HG02763 (cell line): ENCODE data around the gene CACNG4.

Experiments used
- ATAC-seq: cut with Tn5 transposase; IDR thresholded peaks from one replicate; pipeline ENCODE4 v1.9.1; 2021; ENCODE audit warnings: mild to moderate bottlenecking, moderate library complexity; ENCODE audit not compliant: unreplicated experiment

The CACNG4 gene

DNA sequence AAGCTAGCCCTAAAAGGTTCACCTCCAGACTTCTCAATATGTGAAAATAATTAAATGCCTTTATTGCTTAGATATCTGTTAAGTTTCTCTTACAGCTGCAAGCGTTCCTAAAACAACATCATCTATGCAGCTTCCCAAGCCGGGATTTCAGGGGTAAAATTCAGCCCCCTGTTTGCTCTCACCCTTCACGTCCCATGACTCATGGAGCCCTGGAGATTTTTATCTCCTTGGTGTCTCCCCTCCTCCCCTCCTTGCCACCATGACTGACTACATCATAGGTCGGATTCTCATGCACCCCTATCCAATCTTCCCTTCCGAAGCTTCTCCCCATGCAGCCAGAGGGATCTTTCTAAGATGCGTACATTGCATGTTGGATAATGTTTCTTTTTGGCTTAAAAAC is 21.0 kb upstream of the CACNG4 start:
- no peak for ATAC-seq

DNA sequence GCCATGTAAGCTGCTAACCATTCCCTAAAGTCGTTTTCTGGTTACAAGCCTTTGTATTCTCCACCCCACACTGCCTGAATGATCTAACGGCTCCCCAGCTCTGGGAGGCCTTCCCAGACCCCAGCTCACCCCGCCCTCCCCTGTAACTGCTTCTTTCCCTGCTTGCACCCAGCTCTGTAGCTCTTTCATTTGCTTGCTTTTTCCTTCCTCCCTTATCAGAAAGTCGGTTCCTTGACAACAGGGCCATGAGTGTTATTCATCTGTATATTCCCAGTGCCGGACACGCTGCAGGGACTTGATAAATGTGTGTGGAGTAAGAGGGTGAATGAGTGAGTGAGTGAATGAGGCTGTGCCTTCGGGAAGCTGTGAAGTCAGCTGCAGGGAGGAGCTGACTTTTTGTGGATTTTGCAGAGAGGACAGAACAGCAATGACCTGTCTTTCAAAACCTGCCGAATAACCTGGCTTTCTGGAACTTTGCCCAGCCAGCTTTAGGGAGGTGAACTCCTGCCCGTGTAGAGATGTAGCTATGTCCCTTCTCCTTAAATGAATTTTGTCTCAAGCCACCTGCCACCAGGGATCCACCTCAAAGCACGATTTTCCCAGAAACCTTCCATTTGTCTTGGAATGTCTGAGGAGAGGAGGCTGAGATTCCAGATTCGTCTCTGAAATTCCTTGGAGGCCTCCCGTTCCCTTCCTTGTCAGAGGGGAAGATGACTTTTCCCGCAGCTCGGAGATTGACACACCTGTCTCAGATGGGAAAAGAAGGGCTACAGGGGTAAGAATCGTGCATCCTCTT is 20.0 kb upstream of the CACNG4 start:
- ATAC-seq: no peak

DNA sequence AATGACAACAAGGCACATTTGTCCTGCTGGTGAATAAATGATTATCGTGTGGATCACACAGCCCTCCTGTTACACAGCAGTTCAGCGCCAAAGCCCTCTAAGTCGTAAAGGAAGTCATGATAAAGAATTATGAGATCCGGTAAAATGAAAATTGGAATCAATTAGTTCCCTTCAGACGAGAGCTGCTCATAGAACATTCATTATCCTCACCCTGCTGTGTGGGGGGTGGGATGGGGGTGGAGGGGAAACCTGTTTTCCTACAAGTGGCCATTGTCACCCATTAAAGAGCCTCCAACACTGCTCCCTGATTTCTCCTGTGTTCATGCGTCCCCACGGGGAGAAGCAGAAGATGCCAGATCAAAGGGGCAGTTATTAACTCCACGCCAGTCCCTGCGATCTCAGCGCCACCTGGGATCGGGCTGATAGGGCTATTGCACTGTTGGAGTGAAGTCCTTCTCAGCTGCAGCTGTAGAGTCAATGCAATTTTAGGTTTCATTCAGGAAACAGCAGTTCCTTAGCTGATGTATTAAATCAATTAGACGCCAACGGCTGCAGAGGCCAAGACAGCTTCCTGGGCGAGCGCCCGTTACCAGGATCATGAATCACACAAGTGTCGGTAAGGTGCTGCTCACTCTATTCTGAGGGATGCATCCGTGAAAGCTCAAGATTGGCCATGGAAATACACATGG is 19.2 kb upstream of the CACNG4 start:
- no peak for ATAC-seq

DNA sequence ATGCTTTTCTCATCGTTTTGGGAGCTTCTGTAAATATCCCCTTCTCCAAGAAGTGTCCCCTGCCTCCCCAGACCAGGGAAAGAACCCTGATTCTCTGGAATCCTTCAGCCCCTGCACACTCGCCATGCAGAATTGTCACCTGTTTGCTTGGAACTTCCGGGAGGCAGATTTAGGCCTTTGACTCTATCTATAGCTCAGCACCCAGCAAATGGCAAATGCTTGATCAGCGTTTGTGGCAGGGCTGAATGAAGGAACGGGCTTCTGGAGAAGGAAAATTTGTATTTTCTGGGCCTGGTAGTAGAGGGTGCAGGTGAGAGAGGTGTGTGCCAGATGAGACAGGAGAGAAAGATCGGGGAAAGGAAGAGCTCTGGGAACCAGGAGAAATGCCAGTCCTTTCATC is 18.3 kb upstream of the CACNG4 start:
- ATAC-seq: no peak

DNA sequence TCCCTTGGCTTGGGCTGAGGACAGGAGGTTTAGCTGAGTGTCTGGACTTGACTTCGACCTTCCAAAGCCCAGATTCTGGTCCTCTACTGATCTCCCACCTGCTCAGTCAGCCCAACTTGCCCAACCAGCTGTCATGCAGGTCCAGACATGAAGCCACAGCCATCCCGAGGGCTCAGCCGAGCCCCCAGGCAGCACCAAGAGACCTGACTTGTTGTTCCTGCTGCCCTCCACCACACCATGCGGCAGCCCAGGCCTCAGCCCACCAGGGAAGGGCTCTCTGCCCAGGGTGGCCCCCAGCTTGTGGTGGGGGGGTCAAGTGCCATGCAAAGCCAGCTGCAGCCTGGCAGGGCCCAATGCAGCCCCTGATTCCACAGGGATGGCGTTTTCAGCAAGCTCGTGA is 17.2 kb upstream of the CACNG4 start:
- ATAC-seq: no peak

DNA sequence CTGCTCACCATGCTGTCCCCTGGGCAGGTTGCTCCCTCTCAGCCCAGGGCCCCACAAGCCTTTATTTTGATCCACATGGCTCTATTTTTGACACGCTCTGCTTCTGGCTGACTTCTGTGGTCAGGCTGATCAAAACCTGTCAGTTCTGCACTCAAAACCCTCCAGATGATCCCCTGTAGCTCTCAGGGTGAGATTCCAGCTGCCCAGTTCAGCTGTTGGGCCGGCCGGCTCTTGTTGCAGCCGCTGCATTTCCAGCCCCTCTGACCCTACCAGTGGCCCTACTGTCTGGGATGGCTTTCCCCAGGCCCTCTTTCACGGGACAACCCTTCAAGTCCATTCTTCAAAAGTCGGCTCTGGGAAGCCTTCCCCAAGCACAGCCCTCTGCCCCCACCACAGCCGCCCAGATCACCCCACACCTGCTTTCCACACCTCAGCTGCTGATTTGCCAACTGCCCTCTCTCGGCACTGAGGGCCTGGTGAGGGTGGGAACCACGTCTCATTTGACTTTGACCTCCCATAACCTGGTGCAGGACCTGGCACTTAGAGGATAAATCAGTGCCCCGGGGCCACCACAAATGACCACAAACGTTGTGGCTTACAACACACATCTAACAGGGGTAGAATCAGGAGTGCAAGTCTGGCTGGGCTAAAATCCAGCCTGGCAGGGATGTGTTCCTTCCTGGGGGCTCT is 16.3 kb upstream of the CACNG4 start:
- ATAC-seq: no peak

DNA sequence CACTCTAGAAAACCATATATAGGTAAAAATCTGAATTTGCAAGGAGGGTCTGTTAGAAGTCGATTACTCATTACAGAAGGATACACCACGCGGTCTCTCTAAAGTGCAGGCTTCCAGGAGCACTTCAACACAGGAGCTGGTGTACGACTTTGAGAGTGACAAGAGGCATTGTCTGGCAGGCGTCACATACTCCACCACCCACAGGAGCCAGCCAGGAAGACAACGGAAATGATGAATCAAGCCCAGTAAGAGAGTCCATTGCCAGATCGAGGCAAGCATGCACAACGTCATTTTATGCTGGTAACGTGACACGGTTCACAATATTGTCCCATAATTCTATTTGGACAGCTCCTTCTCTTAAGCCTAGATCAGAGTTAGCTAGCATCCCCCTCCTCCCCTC is 15.0 kb upstream of the CACNG4 start:
- no peak for ATAC-seq

DNA sequence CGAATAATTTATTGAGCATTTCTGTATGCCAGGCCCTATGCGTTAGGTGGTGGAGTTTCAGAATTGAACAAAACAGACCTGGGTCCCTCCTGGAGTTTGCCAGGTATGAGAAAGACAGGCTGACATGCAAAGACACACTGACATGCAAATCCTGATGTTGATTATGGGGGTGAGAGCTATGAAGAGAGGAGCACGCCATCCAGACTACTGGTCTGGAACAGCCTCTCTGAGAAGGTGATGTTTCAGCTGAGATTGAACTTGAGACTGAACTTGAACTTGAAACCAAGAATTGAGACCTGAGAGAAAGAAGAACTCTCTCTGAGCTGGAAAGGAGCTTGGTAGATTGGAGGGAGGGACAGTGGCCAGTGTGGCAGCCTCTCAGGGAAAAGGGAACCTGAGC is 14.2 kb upstream of the CACNG4 start:
- ATAC-seq: no peak

DNA sequence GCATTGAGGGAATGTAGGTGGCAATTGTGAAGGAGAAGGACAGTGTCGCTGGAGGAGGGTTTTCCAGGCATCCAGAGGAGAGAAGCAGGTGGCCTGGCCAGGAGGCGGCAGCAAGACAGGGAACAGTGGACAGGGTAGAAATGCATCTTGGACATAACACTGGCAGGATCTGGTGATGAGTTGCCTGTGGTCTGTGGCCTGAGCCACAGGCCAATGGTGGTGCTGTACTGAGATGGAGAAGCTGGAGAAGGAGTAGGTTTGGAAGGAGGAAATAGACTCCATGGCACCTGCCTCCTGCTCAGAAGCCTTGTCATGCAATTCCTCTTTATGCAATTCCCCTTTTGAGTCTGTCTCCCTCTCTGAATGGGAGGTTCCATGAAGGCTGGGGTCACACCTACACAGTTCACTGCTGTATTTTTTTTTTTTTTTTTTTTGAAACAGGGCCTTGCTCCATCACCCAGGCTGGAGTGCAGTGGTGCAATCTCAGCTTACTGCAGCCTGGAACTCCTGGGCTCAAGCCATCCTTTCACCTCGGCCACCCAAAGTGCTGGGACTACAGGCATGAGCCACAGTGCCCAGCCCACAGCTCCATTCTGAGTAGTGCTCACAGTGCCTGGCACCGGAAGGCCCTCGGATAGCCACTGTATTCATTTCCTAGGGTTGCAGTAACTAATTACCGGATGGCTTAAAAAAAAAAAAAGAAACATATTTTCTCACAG is 13.5 kb upstream of the CACNG4 start:
- no peak for ATAC-seq

DNA sequence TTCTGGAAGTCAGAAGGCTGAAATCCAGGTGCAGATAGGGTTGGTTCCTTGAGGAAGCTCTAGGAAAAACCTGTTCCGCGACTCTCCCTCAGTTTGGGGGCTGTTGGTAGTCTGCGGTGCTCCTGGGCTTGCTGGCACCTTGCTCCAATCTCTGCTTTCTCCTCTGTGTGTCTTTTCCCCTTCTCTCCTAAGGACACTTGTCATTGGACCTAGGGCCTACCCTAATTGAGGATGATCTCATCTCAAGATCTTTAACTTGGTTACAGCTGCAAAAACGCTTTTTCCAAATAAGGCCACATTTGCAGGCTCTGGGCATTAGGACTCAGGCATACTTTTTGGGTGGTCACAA is 12.9 kb upstream of the CACNG4 start:
- no peak for ATAC-seq

DNA sequence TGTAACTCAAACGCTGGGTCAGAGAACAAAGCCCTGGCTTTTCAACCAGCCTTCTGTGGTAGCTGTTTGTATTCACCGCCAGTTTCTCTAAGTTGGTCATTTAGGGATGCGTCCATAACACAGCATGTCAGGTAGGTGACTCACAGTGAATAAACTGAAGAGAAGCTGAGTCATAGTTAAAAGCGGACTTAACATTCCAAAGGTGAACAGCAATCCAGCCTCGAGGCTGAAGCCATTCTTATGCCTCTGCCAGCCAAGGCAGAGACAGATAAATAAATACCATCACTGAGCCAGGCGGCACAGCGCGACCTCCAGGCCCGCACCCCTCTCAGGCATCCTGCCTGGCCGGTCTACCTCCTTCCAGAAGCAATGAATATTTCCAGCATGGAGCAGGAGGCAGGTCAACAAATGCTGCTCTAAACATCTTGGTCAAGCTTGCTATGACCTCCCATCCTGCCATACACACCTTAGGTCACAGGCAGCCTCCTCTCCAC is 12.4 kb upstream of the CACNG4 start:
- no peak for ATAC-seq

DNA sequence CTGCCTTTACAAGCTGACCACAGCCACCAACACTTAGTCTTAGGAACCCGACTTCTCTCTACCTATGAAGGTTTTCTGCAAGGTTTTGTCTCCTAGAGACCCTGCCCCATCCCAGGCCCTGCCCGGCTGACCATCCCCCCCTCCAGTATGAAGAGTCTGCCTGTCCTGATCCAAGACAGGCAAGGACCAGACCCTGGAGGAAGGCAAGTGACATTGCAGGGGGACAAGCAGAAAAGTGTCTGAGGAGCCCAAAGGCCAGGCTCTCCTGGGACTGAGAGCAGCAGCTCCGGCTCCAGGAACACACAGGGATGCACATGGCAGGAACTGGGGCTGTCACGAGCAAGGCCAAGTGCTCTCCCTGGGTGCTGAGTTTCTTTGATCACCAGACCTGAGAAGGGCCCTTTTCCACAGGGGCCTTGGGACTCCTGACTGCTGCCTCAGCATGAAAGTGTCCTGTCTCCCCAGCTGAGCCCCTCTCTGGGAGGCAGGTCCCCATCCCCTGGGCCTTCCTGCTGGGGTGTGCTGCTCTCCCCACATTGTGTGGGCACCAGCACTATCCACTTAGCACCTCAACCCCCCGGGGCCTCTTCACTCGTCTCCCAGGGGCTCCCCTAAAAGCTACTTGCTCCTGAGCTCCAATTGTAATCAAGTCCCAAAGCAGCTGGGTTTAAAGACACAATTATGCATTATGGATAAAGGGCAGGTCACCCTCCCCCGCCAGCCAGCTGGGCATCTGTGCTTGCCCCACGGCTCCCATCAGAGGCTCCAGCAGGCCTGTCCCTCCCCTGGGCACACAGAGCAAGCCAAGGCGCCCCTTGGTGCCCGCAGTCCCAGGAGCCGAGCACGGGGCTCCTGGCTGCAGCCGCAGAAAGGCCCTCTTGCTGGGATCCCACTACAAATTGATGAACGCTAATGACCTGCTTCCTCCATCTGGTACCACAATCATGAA is 11.6 kb upstream of the CACNG4 start:
- ATAC-seq: no peak

DNA sequence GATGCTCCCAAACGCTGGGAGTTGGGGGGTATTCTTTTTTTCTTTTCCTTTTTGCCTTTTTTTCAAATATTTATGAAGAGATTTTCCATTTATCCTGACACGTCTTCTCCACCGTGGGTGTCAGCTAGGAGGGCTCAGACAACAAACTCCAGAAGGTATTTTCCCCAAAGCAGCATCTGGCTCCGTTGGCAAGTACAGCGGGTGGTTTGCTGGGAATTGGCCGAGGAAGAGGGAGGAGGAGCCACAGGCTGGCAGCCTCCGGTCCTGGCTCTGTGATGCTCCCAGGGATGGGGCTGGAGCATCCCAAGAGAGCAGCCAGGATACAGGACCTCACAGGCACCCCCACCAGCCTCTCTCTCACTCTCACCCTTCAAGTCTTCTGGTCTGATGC is 10.9 kb upstream of the CACNG4 start:
- no peak for ATAC-seq

DNA sequence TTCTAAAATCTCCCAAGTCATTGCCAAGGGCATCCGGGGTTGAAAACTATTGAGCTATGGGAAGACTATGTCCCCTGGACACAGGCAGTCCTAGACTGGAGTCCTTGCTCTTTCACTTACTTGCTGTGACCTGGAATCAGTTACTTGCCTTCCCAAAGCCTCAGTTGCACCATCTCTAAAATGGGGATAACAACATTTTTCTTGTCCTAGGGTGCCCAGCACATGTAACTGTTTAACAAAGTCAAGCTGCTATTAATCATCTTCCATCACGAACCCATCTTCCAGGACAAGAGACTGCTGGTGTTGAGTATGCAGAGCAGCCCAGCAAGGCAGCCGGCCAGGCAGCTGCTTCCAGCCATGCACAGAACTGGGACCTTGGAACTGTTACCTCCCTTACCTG is 9.9 kb upstream of the CACNG4 start:
- no peak for ATAC-seq

DNA sequence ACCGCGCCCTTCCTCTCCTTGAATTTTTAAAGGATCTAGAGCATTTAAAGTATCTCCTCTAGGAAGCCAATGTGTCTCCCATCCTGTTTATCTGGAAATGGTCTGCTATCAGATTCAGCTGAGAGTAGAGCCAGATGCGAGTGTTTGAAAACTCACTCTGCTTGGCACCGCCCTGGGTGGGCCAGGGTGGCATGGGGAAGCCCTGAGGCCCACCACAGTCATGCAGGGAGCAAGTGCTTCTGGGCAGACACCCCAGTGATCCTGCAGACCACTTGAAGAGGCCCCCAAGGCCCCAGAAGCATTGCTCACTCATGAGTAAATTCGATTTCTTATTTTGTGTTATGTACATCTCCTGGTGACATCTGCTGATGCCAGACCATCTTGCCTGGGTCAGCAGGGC is 8.7 kb upstream of the CACNG4 start:
- ATAC-seq: no peak

DNA sequence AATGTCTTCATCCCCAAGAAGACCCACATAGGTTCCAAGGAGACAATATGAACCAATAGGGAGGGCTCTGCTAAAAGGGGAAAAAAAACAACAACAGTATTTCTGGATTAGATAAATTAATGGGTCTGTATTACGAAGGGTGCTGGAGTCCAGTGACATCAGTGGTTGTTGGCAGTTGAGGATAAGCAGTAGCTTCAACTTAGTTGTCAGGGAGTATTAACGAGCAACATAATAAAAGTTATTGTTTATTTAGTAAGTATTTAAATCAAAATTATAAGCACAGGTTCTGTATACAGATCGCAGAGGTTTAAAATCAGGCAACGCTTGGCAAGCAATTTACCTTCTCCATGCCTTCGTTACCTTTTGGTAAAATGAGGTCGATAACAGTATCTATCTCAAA is 7.6 kb upstream of the CACNG4 start:
- no peak for ATAC-seq

DNA sequence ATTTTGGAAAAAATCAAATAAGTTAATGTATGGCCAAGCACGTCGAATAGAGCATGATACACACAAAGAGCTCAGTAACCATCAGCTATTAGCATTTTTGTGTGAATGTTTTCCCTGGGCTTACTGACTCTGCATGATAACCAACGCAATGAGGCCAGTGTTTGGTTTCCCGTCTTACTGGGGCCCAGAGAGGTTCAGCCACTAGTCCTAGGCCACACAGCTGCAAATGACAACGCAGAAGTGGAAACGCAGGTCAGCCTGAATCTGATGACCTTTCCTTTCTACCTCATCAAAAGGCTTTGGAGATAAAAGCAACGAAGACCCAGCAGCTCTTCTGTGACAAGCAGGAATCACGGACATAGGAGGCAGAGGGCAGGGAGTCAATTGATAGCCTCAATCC is 7.2 kb upstream of the CACNG4 start:
- no peak for ATAC-seq

DNA sequence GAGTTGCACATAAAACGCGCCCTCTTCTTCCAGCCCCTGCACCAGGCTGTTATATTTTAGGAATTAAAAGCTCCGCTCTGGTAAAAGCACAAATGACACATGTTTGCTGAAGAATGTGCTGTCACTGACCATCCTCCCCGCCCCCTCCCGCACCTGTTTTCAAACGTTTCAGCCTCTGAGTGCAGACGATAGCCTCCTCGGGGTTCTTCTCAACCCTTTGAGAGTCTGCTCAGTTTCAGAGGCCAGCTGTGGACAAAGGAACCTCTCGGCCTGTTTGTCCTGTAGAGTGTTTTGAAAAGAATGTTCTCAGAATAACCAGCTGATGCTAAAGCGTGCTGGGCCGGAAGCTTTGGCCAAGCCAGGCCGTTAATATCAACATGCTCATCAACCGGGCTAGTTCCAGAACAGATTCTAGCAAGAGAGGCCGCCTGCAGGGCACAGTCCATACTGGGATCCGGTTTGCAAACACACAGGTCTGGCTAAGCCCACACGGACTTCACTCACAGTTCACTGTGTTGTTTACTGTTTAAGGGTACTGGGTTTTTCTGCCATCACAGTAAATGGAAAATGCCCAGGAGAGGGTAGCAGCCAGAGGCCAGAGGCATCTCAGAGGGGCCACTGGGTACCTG is 6.4 kb upstream of the CACNG4 start:
- ATAC-seq: no peak

DNA sequence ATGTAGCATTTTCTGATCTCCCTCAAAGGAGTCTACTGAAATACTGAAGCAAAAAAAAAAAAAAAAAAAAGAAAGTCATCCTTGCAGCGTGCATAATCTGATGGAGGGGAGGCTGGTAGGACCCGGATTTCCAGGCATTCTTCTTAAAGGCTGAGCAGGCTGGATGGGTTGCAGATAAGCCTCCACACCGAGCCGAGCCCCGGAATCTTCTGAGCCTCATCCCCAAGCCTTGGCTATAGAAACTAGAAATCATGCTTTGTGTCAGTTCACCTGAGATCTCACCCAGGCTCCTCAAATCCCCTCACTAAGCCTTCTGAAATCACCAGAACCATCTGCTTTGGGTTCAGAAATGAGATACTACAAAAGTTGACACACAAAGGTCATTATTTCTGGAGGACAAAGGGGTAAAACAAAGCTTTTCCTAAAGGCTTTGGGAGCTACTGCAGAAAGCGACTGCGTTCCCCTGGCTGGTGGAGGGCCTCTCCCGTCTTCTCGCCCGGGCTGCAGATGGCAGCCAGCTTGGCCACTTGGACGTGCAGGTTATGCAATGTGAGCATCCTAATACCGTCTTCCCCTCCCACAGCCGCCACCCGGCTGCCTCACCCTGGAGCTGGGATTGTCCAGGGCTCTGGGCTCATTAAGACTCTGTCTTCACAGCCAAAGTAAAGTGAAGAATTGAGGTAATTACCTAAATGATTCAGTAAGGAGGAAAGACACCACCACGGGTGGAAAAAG is 4.7 kb upstream of the CACNG4 start:
- ATAC-seq: no peak
